ENCODE data around the gene UBA5. TPM values are rescaled to one million over a fixed set of nuclear protein-coding genes. Genes with fewer than 3 reads are reported as not detected.
A peak's percentile ranks its signal among the peaks of the same experiment; 100 is the strongest.

Gene UBA5
- total RNA-seq, 1 donor from 2014 or later, result 34.0 TPM

- DNase-seq (ENCODE audit: low read depth, low spot score), result no peak
Measured at GRCh38 chr3:132716372-132716771, 56.2 kb downstream of the UBA5 start.

- DNase-seq (ENCODE audit: low read depth, low spot score), result no peak
Measured at GRCh38 chr3:132720228-132720627, 60.1 kb downstream of the UBA5 start.

GRCh38 chr3:132721479-132722164, 61.5 kb downstream of the UBA5 start:
- peak; percentile 40 for DNase-seq (ENCODE audit: low read depth, low spot score)

- peak; percentile 89 for DNase-seq (ENCODE audit: low read depth, low spot score)
Measured at GRCh38 chr3:132722165-132723023, 62.3 kb downstream of the UBA5 start, which contains the start of gene NPHP3. Gene NPHP3, minus strand, starts transcription at chr3:132722409. Its CDS starts 54 bp downstream, at chr3:132722355.

GRCh38 chr3:132723024-132723950, 63.2 kb downstream of the UBA5 start:
- no peak for DNase-seq (ENCODE audit: low read depth, low spot score)

- no peak for DNase-seq (ENCODE audit: low read depth, low spot score)
Measured at GRCh38 chr3:132726341-132726823, 66.3 kb downstream of the UBA5 start.

Other genes starting within 250 kb of the UBA5 start
- gene DNAJC13, start 242.8 kb upstream of the UBA5 start, total RNA-seq, result 63.0 and 75.6 TPM in 2 replicates
- gene ACKR4, start 63.1 kb upstream of the UBA5 start, total RNA-seq, result 4.4 and 7.7 TPM in 2 replicates
- gene ACAD11, start 520 bp upstream of the UBA5 start, total RNA-seq, result 20.7 and 28.2 TPM in 2 replicates
- 19.7 and 22.5 TPM in 2 replicates for gene NPHP3, start 62.1 kb downstream of the UBA5 start, total RNA-seq